Measurements from ENCODE around the gene DAAM2. TPM values are rescaled to one million over a fixed set of nuclear protein-coding genes. Genes with fewer than 3 reads are reported as not detected.

DAAM2 gene
- polyA plus RNA-seq, 3 donors = not detected

DNA sequence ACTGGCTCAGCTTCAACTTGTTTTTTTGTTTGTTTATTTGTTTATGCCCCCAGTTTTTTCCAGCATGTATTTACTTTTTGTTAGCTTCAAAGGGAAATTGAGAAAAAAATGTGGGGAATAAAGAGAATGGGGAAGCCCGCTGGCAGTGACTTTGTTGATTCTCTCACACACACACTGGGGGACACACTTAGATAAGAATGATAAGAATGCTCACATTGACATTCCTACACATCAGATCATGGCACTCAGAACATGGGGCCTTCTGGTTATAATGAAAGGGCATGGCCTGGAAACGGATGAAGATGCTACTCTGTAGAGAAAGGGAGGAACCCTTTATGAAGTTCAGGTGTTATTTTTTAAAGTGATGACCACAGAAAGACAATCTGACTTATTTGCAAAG is 15.6 kb upstream of the DAAM2 start:
- no peaks in the 10 kb centered on the region for H3K36me3 Mint-ChIP-seq
- WGBS (ENCODE audit: insufficient coverage) = no CpG with 5 or more reads among the region's 2 CpGs

GRCh38 chr6:39777218-39777617 is 15.0 kb upstream of the DAAM2 start:
- Histone ChIP-seq H3K9me3 (replicated peaks in 1 of 2; ENCODE audit: control insufficient read depth in 1 of 2, insufficient read depth in 1 of 2, low read length in 2 of 2) (no peaks in the 10 kb centered on the region), H3K79me2 (ENCODE audit: insufficient read depth, low read length) (no peaks in the 10 kb centered on the region), H3K27ac (ENCODE audit: low read depth in 1 of 2, low read length in 2 of 2) (no peak overlapping the region), H3K9ac (ENCODE audit: insufficient read depth, low read length, poor library complexity, severe bottlenecking) (no peak overlapping the region), H3K27me3 (ENCODE audit: control insufficient read depth in 2 of 2, insufficient read depth in 2 of 2, low read length in 2 of 2) (no peaks in the 10 kb centered on the region), H3K4me1 (ENCODE audit: control insufficient read depth in 1 of 2, insufficient read depth in 2 of 2, low read length in 2 of 2) (no peaks in the 10 kb centered on the region), H3K4me3 (replicated peaks in 1 of 3; ENCODE audit: low read depth in 2 of 3, low read length in 3 of 3) (no peak overlapping the region), H3K4me2 (replicated peaks; ENCODE audit: extremely low read depth, low read length, poor library complexity, severe bottlenecking) (no peak overlapping the region), H2AFZ (ENCODE audit: insufficient read depth, low read depth, low read length, poor library complexity, severe bottlenecking) (no peak overlapping the region), H3K36me3 (replicated peaks in 1 of 2; ENCODE audit: control insufficient read depth in 1 of 2, insufficient read depth in 2 of 2, low read length in 2 of 2) (no peaks in the 10 kb centered on the region), H4K20me1 (ENCODE audit: insufficient read depth, low read length) (no peaks in the 10 kb centered on the region)
- Mint-ChIP-seq H3K27me3 (ENCODE audit: low read depth in 3 of 3) (peaks cover 2 to 7% (median 5%) of the 10 kb centered on the region in 3 donors), H3K36me3 (no peaks in the 10 kb centered on the region), H3K4me1 (no peaks in the 10 kb centered on the region), H3K27ac (no peak overlapping the region), H3K9me3 (peaks cover 0 to 8% (median 2%) of the 10 kb centered on the region in 7 donors), H3K4me3 (no peak overlapping the region)
- intact Hi-C loops (cut with micrococcal nuclease) = no loop called here
- TF ChIP-seq, protein P1, sequence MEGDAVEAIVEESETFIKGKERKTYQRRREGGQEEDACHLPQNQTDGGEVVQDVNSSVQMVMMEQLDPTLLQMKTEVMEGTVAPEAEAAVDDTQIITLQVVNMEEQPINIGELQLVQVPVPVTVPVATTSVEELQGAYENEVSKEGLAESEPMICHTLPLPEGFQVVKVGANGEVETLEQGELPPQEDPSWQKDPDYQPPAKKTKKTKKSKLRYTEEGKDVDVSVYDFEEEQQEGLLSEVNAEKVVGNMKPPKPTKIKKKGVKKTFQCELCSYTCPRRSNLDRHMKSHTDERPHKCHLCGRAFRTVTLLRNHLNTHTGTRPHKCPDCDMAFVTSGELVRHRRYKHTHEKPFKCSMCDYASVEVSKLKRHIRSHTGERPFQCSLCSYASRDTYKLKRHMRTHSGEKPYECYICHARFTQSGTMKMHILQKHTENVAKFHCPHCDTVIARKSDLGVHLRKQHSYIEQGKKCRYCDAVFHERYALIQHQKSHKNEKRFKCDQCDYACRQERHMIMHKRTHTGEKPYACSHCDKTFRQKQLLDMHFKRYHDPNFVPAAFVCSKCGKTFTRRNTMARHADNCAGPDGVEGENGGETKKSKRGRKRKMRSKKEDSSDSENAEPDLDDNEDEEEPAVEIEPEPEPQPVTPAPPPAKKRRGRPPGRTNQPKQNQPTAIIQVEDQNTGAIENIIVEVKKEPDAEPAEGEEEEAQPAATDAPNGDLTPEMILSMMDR (IDR thresholded peaks at IDR 0.05) = no peak
- WGBS (ENCODE audit: insufficient coverage) = 90% methylated on average over 8 of the region's 10 CpGs
- DNase-seq = no peak

More for the DNA sequence above, 15.6 kb upstream of the DAAM2 start:
- H3K79me2 ChIP-seq (ENCODE audit: insufficient read depth, low read length) = no peaks in the 10 kb centered on the region
- no peak overlapping the region for H3K4me3 Mint-ChIP-seq
- H3K9me3 ChIP-seq (replicated peaks in 1 of 2; ENCODE audit: control insufficient read depth in 1 of 2, insufficient read depth in 1 of 2, low read length in 2 of 2) = no peaks in the 10 kb centered on the region
- H3K4me1 Mint-ChIP-seq = no peaks in the 10 kb centered on the region
- H3K27me3 ChIP-seq (ENCODE audit: control insufficient read depth in 2 of 2, insufficient read depth in 2 of 2, low read length in 2 of 2) = no peaks in the 10 kb centered on the region
- H3K4me1 ChIP-seq (ENCODE audit: control insufficient read depth in 1 of 2, insufficient read depth in 2 of 2, low read length in 2 of 2) = no peaks in the 10 kb centered on the region
- no peak overlapping the region for H3K27ac Mint-ChIP-seq
- intact Hi-C loops (cut with micrococcal nuclease) = no loop called here
- H3K4me2 ChIP-seq (replicated peaks; ENCODE audit: extremely low read depth, low read length, poor library complexity, severe bottlenecking) = no peak overlapping the region
- no peak overlapping the region for H3K4me3 ChIP-seq (replicated peaks in 1 of 3; ENCODE audit: low read depth in 2 of 3, low read length in 3 of 3)
- H3K9ac ChIP-seq (ENCODE audit: insufficient read depth, low read length, poor library complexity, severe bottlenecking) = no peak overlapping the region
- H3K27ac ChIP-seq (ENCODE audit: low read depth in 1 of 2, low read length in 2 of 2) = no peak overlapping the region
- no peak overlapping the region for H2AFZ ChIP-seq (ENCODE audit: insufficient read depth, low read depth, low read length, poor library complexity, severe bottlenecking)
- H4K20me1 ChIP-seq (ENCODE audit: insufficient read depth, low read length) = no peaks in the 10 kb centered on the region
- H3K36me3 ChIP-seq (replicated peaks in 1 of 2; ENCODE audit: control insufficient read depth in 1 of 2, insufficient read depth in 2 of 2, low read length in 2 of 2) = no peaks in the 10 kb centered on the region
- TF ChIP-seq, protein P1 (IDR thresholded peaks at IDR 0.05) = no peak
- peaks cover 0 to 8% (median 2%) of the 10 kb centered on the region in 7 donors for H3K9me3 Mint-ChIP-seq
- peaks cover 2 to 9% (median 5%) of the 10 kb centered on the region in 3 donors for H3K27me3 Mint-ChIP-seq (ENCODE audit: low read depth in 3 of 3)
- no peak for DNase-seq

Data from CD14-positive monocyte (primary cell).